ENCODE data around the gene ARHGAP10. TPM values are rescaled to one million over a fixed set of nuclear protein-coding genes. Genes with fewer than 3 reads are reported as not detected.

The ARHGAP10 gene
- total RNA-seq, 2 donors from 2014 or later: 30.3 to 69.6 TPM

- TF ChIP-seq, protein P1, sequence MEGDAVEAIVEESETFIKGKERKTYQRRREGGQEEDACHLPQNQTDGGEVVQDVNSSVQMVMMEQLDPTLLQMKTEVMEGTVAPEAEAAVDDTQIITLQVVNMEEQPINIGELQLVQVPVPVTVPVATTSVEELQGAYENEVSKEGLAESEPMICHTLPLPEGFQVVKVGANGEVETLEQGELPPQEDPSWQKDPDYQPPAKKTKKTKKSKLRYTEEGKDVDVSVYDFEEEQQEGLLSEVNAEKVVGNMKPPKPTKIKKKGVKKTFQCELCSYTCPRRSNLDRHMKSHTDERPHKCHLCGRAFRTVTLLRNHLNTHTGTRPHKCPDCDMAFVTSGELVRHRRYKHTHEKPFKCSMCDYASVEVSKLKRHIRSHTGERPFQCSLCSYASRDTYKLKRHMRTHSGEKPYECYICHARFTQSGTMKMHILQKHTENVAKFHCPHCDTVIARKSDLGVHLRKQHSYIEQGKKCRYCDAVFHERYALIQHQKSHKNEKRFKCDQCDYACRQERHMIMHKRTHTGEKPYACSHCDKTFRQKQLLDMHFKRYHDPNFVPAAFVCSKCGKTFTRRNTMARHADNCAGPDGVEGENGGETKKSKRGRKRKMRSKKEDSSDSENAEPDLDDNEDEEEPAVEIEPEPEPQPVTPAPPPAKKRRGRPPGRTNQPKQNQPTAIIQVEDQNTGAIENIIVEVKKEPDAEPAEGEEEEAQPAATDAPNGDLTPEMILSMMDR (IDR thresholded peaks at IDR 0.05): no peak
- TF ChIP-seq POLR2AphosphoS5 (IDR thresholded peaks at IDR 0.05) (no peak), POLR2A (IDR thresholded peaks at IDR 0.05) (no peak)
- no peak overlapping the region for H3K4me3 ChIP-seq
- intact Hi-C loops (cut with DNase I): no loop called here
- 61% methylated on average over 6 of the region's 6 CpGs for WGBS
- DNase-seq (ENCODE audit: low spot score): no peak
- H3K36me3 ChIP-seq: no peaks in the 10 kb centered on the region
- no peaks in the 10 kb centered on the region for H3K27me3 ChIP-seq (replicated peaks; ENCODE audit: insufficient read depth)
- no peak overlapping the region for H3K27ac ChIP-seq
- no peaks in the 10 kb centered on the region for H3K9me3 ChIP-seq
- no peaks in the 10 kb centered on the region for H3K4me1 ChIP-seq (replicated peaks)
Observed at GRCh38 chr4:148056879-148057278, 325.0 kb downstream of the ARHGAP10 start.

GRCh38 chr4:148057516-148057915, 325.6 kb downstream of the ARHGAP10 start:
- H3K9me3 ChIP-seq: no peaks in the 10 kb centered on the region
- TF ChIP-seq, protein P1 (IDR thresholded peaks at IDR 0.05): no peak
- intact Hi-C loops (cut with DNase I): no loop called here
- whole genome bisulfite sequencing: 94% methylated on average over 5 of the region's 5 CpGs
- no peaks in the 10 kb centered on the region for H3K36me3 ChIP-seq
- no peak for DNase-seq (ENCODE audit: low spot score)
- no peaks in the 10 kb centered on the region for H3K4me1 ChIP-seq (replicated peaks)
- no peak overlapping the region for H3K27ac ChIP-seq
- H3K27me3 ChIP-seq (replicated peaks; ENCODE audit: insufficient read depth): no peaks in the 10 kb centered on the region
- H3K4me3 ChIP-seq: no peak overlapping the region

GRCh38 chr4:148057984-148058859, 326.3 kb downstream of the ARHGAP10 start:
- no peak for TF ChIP-seq POLR2A (IDR thresholded peaks at IDR 0.05)
- intact Hi-C loops (cut with DNase I): no loop called here
- Histone ChIP-seq H3K4me1 (replicated peaks) (no peaks in the 10 kb centered on the region), H3K27ac (no peak overlapping the region), H3K36me3 (no peaks in the 10 kb centered on the region), H3K27me3 (replicated peaks; ENCODE audit: insufficient read depth) (no peaks in the 10 kb centered on the region), H3K4me3 (no peak overlapping the region), H3K9me3 (no peaks in the 10 kb centered on the region)
- 93% methylated on average over 14 of the region's 14 CpGs for WGBS
- DNase-seq (ENCODE audit: low spot score): no peak

GRCh38 chr4:148059617-148060180, 327.8 kb downstream of the ARHGAP10 start:
- intact Hi-C loops (cut with DNase I): no loop called here
- TF ChIP-seq, protein P1 (IDR thresholded peaks at IDR 0.05): no peak
- TF ChIP-seq POLR2A (IDR thresholded peaks at IDR 0.05): no peak
- TF ChIP-seq POLR2AphosphoS5 (IDR thresholded peaks at IDR 0.05): no peak
- H3K27me3 ChIP-seq (replicated peaks; ENCODE audit: insufficient read depth): no peaks in the 10 kb centered on the region
- no peaks in the 10 kb centered on the region for H3K36me3 ChIP-seq
- DNase-seq (ENCODE audit: low spot score): no peak
- H3K27ac ChIP-seq: no peak overlapping the region
- no peaks in the 10 kb centered on the region for H3K9me3 ChIP-seq
- 88% methylated on average over 10 of the region's 10 CpGs for WGBS
- H3K4me1 ChIP-seq (replicated peaks): no peaks in the 10 kb centered on the region
- no peak overlapping the region for H3K4me3 ChIP-seq

DNA sequence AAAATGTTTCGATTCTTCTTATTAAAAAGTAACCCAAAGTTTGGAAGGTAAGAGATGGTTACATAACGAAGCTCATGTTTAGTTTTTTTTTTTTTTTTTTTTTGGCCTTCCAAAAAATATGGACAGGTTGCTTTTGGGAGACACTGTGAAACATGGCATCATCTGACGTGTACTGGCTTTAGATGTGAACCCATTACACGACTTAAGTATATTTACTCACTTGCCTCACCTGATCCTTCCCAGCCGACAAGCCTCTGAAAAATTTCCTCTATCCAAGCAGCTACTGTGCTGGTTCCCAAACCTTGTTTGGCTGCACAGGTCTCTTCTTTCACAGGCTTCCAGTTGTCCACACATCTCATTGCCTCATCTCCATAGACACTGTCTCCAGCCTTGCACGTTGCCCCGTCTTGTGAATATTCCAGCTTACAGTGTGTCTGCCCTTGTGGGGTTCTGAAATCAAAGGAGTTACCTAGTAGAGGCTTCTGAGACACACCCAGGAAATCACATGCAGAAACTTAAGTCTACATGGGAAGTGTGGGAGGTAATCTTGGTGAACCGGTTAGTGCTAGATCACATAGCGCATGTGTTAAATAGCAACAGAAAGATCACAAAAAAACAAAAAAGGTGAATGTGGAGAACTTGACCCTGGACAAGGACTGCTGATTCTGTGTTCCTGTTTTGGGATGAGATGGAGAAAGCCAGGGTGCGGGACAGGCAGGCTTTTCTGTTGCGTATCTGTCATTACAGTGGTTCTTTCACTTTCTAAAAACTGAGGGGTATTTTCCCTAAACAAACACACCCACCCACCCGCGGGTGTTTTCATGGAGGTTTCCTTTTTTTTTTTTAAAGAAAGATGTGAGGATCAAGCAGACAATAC, 328.6 kb downstream of the ARHGAP10 start:
- TF ChIP-seq, protein P1 (IDR thresholded peaks at IDR 0.05): no peak
- TF ChIP-seq POLR2AphosphoS5 (IDR thresholded peaks at IDR 0.05) (no peak), POLR2A (IDR thresholded peaks at IDR 0.05) (no peak)
- DNase-seq (ENCODE audit: low spot score): no peak
- Histone ChIP-seq H3K4me3 (no peak overlapping the region), H3K4me1 (replicated peaks) (no peaks in the 10 kb centered on the region), H3K9me3 (no peaks in the 10 kb centered on the region), H3K36me3 (no peaks in the 10 kb centered on the region), H3K27me3 (replicated peaks; ENCODE audit: insufficient read depth) (no peaks in the 10 kb centered on the region), H3K27ac (no peak overlapping the region)
- 59% methylated on average over 13 of the region's 13 CpGs for WGBS
- intact Hi-C loops (cut with DNase I): no loop called here

Measured in prostate gland (tissue), 2 donors.